Effector CD4-positive, alpha-beta T cell (primary cell): ENCODE measurements around the gene THAP8.
A peak's percentile ranks its signal among the peaks of the same experiment; 100 is the strongest.

Experiments used
- DNase-seq: peaks from one replicate; pipeline ENCODE4 v3.0.0-alpha.2; 2020

The THAP8 gene

GRCh38 chr19:36028313-36029041, 25.6 kb downstream of the THAP8 start:
- no peak for DNase-seq

- DNase-seq = no peak
Measured at GRCh38 chr19:36027696-36028095, 26.4 kb downstream of the THAP8 start.

DNA sequence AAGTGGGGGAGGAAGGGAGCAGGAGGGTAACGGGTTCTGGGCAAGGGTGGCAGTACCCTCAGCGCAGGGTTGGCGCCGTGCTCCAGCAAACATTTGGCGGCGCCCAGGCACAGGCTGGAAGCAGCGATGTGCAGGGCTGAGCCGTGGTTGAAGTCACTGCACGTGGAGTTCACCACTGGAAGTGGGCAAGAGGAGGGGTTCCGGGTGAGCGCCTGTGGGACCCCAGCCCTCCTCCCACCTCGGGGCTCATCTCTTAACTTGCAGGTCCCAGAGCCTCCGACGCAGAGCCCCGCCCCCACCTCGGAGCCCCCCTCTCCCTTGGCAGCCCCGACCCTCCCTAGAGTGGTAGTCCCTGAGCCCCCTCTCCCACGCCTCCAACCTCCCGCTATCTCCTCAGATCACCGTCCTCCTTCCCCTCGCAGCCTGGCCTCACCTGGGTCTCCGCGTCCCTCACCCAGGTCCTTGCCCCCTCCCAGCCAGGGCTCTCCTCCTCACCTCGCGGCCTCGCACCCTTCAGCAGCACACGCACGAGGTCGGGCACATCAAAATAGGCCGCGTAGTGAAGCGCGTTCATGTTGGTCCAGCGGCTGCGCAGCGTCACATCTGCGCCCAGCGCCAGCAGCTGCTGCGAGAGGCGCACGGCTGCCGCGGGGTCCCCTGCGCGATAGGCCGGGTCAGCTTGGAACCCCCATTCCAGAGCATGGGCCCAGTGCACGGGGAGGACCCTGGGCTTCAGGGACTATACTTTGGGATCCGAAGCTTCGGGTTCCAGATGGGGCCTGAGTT, 27.8 kb downstream of the THAP8 start:
- DNase-seq = no peak

DNA sequence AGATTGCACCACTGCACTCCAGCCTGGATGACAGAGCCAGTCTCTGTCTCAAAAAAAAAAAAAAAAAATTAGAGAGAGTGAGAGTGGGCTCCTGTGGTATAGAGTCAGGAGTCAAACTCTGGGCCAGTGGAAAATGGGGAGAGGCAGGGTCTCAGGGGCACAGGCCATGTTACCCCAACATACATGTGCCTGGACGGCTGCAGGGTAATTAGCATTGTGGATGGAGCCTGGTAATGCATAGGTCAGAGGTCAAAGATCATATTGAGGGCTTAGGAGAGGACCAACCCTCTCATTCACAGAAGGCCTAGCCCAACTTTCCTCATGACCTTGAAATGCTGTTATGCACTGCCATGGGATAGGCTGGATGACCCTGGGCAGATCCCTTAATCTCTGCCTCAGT, 28.5 kb downstream of the THAP8 start:
- DNase-seq = no peak

GRCh38 chr19:36023432-36023831, 30.7 kb downstream of the THAP8 start:
- no peak for DNase-seq

GRCh38 chr19:36019061-36019670, 34.9 kb downstream of the THAP8 start:
- DNase-seq = no peak

DNA sequence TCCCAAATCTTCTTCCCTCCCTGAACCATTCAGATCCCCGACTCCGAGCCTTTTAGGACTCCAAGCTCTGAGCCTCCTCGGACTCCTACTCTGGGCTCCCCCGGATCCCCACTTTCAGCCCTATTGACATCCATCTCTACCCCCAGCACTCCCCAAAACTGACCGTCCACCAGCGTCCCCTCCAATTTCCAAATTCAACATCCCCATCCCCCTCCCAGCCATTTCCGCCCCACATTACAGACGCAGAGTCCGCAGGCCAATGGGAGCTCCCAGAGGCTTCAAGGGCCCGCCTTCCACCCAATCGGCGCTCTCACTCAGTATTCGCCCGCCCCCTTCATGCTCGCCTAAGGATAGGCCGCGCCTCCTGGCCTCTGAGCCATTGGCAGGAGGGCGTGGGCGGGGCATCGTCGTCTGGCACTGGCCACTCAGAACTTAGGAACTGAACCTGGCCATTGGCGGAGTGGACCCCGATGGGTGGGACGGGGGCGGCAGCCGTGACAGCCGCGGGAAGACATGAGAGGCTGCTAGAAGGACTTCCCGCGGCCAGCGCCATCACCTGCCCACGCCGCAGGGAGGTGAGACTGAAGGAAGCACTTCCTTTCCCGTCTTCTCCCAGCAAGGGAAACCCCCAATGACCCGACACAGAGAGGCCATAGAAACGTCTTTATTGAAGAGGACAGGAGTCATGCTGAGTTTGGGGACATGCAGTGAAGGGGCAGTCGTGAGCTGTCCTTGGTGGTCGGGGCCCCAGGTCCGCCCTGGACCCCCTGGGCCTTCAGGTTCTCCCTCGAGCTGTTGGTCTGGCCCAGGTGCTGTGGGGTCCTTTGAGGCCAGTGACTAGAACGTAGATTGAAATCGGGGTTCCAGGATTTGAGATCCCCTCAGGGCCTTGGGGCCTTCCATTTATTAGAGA, 39.8 kb downstream of the THAP8 start, which contains the start of gene ALKBH6:
Gene ALKBH6, minus strand, starts transcription at position 202 of the 913 bp plus-strand sequence. CDS start 816 bp downstream, outside the sequence.
- peak; percentile 99 for DNase-seq

- no peak for DNase-seq
Measured at GRCh38 chr19:36013280-36014011, 40.6 kb downstream of the THAP8 start.

DNA sequence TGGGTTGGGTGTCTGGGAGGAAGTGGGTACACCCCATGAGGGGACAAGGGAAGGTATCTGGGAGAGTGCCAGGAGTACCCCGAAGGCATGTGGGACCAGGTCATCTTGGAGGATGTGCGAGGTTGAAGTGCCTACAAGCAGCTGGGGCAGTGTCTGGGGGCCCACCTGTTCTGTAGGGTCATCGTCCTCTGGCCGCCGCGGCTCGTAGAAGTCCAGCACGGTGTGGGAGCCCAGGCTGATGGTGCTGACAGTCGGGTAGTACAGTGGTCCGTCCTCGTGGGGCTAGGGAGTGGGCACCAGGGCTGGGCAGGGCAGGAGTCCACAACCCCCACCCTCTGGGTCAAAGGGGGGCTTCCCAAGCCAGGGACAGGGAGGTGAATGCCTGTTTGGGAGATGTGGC, 43.7 kb downstream of the THAP8 start:
- DNase-seq = no peak

GRCh38 chr19:36009633-36010379, 44.3 kb downstream of the THAP8 start:
- no peak for DNase-seq

- DNase-seq = no peak
Measured at GRCh38 chr19:36009220-36009619, 44.9 kb downstream of the THAP8 start.

DNA sequence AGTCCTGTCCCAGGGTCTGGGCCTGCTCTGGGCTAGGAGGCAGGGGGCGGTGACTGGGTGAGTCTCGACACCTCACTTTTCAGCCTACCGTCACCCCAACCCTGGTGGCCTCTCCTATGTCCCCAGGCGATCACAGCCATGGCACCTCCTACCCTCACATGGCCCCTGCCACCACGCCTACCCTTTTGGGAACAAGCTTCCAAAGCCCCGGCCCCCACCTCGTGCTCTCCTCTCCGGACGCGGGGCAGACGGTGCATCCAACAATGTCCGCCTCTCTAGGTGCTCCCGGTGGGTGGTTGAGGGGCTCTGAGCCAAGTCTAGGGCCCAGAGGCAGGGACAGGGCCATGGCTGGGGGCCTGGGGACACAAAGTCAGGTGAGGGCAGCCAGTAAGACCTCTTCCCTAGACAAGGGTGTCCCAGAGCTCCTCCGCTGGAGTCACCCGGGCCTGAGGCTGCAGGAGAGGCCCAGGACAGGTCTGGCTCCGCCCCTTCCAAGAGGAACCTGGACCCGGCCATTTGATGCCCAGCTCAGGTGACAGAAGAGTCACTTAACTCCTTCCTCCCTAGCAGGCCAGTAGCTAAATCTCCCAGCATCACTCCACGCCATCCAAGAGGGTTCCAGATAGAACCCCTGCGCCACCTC, 45.6 kb downstream of the THAP8 start, which contains the start of gene SYNE4:
Gene SYNE4, minus strand, starts transcription at position 478 of the 643 bp plus-strand sequence. Its CDS starts 132 bp downstream, at position 346.
- DNase-seq = no peak

DNA sequence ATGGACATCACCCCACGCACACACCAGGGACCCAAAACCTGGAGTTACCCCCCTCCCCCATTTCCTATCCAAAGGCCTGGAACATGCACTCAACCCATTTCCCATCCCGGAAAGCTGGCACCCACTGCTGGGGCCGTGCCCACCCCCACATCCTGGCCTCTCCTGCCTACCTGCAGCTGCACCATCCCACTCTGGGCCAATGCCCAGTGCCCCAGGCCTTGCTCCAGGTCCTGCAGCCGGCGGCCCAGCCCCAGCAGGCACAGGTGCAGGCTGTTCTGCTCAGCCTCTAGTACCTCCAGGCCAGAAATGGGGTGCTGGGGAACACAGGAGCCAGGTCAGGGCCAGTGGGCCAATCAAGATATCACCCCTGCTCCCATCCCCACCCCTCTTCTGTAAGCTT, 47.1 kb downstream of the THAP8 start:
- DNase-seq = no peak

DNA sequence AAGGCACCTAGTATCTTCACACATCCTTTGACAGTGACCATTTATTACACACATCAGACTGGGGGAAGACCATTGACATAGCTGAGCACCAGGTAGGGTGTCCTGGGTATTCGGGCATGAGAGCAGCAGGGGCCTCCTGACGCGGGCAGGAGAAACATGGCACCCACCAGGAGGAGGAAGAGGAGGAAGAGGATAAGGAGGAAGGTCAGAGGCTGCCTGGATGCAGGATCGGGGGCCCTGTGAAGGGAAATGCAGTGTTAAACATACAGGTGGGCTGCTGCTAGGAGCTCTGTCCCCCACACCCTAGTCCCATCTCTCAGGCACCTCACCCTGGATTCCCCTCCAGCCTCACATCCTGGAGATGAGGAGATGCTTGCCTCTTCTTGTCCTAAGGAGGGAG, 50.8 kb downstream of the THAP8 start:
- no peak for DNase-seq

DNA sequence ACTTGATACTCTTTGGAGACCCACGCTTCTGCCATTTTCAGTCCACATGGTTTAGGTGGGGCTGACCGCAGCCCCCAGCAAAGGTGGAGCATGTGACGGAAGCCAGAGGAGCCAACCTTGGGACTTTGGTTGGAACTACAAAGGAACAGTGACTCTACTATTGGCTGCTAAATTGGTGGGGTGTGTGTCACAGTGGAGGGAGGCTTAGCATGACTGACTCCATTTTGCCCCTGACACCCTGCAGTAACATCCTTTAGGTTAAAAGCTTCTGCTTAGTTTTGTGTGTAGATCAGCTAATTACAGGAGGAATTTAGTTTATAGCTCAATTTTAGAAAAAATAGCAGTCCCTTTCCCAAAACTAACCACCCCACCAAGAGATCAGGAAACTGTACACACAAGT, 52.5 kb downstream of the THAP8 start:
- DNase-seq = no peak

DNA sequence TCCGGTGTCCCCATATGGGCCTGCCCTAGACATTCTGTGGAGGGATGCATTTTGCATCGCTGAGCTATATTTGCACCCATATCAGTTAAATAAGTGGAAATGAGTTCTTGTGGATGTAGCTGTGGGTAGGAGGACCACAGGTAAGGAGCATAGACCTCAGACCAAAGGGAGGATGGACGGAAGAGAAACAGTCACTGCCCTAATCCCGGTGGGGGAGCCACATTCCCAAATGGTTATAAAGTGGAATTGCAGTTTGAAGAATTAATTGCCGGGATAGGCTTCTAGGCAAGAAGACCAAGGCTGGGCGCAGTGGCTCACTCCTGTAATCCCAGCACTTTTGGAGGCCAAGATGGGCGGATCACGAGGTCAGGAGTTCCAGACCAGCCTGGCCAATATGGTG, 57.3 kb downstream of the THAP8 start:
- no peak for DNase-seq

GRCh38 chr19:35995048-35995993, 58.8 kb downstream of the THAP8 start, which contains the start of gene SDHAF1:
SDHAF1 (plus strand) TSS chr19:35995188; CDS start chr19:35995275, 87 bp downstream.
- peak; percentile 87 for DNase-seq

DNA sequence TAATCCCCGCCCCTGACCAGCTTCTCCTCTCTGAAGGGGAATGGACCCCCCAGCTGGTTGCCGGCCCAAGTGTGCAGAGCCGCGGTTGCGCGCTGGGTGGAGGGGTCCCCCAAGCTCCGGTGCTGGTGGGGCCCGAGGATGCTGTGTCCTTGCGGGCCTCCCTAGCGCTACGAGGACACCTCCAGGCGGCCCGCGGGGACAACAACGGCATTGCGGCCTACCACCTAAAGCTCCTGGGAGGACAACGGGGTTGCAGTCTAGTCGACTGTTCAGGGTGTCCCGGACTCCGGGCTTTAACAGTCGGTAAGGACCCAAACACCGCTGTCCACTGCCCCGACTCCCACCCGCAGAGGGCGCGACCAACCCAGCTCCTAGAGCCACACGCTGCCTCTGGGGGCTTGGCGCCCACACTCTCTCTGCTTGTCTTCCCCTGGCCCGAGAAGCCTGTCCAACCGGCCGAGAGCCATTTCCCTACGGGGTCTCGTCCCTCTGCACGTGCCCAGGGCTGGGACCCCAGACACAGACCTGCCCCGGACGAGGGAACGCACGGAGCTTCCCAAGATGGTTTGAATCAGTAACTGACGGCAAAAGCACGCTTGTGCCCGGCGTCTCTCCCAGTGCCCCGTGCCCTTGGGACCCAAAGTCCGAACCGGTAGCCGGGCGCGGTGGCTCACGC, 60.0 kb downstream of the THAP8 start:
- DNase-seq = no peak
